Fibroblast of upper back skin (primary cell): ENCODE results near the gene SPANXN5.
"Not testable (repeated sequence)": the region's sequence is repeated elsewhere in the genome, so short reads cannot be mapped to it uniquely, and the experiment has no call there.

Experiments used
- DNase-seq: peaks from one replicate; pipeline ENCODE4 v3.0.0-alpha.2; 2013

SPANXN5 gene, protein sequence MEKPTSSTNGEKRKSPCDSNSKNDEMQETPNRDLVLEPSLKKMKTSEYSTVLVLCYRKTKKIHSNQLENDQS

DNA sequence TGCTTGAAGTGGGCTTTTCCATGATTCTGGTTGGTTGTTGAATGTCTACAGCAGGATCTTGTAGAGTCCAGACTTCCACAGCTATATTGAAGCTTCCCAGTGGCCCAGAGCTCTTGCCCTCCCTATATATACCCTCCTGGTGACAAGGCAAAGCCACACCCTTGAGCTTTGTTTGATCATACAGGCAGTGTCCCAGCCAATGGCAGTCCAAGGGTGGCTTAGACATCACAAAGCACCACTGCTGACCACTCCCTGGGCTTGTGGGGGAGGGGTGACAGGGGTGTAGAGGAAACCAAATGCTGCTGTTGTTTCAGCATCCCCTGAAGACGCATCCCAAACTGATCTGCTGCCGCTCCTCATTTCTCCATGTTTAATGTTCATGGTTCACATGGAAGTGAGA is at the start of gene SPANXN5:
SPANXN5 (minus strand) TSS at position 101 of the 400 bp plus-strand sequence; CDS start at position 22, 79 bp downstream.
- not testable (repeated sequence) for DNase-seq

DNA sequence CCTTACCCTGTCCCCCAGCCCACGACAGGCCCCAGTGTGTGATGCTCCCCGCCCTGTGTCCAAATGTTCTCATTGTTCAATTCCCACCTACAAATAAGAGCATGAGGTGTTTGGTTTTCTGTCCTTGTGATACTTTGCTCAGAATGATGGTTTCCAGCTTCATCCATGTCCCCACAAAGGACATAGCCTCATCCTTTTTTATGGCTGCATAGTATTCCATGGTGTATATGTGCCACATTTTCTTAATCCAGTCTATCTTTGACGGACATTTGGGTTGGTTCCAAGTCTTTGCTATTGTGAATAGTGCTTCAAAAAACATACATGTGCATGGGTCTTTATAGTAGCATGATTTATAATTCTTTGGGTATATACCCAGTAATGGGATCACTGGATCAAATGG is 46.4 kb upstream of the SPANXN5 start:
- DNase-seq, result not testable (repeated sequence)

DNA sequence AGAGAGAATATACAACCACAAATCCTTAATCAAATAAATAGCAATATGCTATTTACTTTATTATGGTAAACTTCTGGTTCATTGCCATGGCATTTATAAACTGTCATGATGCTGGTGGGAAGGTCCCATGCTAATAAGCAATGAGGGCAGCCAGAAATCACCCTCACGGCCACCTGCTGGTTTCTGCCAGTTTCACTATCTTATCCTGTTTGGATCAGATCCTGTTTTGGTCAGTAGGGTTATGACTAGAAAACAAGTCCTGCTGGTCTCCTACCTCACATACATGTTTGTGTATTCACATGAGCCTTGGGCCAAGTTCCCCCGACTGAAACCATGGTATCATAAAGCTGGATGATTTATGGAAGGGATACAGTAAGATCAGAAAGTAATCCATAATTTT is 41.9 kb upstream of the SPANXN5 start:
- no peak for DNase-seq

DNA sequence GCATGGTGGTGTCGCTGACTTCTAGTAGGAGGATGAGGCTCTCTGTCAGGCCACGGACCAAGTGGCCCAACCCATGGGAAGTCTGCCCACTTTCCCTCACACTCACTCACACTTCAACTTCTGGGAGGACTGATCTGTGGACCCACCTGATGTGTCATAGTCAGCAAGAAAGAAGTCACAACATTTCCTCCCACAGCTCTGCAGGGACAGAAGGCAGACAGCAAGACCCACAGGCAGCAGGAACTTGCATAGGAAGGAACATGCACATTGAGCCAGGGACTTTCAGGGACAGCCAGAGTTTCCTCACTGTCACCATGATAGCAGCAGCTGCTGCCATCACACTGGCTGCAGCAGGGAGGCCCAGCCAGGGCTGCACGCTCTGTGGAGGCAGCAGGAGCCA is 33.3 kb upstream of the SPANXN5 start:
- DNase-seq, result no peak

DNA sequence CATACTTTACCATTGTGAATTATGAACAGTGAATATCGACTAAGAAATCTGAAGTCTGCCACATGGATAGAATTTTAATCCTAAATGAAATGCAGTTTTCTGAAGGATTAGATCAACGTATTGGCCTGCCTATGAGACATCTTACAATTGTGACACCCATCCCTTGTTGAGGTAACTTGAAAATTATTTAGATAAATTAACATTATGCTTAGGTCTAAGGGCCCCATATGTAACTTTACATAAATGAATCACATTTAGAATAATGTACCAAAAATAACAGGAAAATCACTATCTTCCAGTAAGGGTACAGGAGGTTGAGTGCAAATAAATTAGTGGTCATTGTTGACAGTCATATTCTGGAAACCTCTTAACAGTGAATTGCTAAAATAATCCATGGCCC is 27.4 kb upstream of the SPANXN5 start:
- DNase-seq, result no peak

DNA sequence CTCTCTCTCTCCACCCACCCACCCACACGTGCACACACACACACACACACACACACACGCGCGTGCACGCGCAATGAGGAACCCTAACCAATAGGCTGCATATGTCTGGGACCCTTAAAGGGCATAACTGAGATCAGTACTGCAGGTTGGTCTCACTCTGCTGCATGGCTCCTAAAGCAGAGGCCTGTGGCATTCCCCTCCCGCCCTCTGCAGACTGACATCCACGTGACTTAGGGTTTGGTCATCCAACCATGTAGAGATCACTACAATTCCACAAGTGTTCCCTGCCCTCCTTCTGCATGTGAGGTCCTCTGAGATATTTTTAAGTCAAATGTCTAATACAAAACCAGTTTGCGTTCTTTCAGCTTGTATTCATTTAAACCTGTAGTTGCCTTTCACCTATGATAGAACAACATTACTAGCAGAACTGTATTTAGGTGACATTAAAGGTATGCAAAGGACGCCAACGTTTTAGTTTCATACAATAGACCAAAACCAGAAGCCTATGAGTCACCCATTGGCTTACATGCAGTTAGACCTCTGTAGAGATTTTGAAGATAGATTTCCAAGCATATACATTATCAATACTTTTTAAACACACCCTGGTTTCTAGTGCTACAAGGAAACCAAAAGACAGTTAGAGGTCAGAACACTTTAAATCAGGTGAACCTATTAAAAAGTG is 24.0 kb upstream of the SPANXN5 start:
- DNase-seq, result no peak

DNA sequence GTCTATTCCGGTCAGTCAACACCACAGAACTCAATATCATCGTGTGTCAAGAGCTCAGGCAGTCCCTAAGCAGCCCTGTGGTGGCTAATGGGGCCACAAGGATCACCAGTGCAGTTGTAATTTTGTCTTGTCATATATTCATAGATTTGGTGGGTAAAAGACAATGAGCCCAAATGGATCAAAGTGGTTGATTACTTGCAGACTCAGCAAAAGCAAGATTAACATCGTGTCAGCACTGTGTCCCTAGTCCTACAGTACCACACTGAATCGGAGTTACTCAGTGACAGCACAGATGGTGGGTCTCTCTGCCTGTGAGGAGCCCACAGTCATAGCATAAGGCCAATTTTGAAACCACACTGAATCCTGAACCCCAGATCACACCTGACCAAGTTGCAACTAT is 22.6 kb upstream of the SPANXN5 start:
- DNase-seq, result no peak

DNA sequence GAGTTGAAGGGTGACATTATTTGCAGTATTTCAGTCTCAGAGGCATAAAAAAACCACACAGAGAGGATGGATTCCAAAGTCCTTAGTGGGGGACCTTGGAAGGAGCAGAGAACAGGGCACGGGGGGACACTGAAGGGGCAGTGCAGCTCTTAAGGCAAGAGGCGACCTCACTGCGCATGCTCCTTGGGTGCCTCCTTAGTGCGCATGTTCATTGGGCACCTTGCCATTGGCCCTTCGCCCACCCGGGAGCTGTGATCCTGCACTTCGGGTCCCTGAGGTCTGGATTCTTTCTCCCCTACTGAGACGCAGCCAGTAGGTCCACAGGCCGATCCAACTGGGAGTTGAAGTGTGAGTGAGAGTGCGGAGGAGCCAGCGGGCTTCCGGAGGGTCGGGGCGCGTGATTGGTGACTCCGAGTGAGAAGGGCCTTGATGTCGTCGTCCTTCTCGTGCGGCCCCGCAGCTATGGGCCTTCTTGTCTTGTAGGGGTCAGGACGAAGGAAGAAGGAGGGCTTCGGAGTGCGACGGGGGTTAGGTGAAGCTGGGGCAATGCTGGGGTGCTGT is 13.9 kb upstream of the SPANXN5 start, which contains the start of gene XAGE5:
XAGE5 (plus strand) TSS at position 223 of the 561 bp plus-strand sequence. CDS start 1,280 bp downstream, outside the sequence.
- no peak for DNase-seq

DNA sequence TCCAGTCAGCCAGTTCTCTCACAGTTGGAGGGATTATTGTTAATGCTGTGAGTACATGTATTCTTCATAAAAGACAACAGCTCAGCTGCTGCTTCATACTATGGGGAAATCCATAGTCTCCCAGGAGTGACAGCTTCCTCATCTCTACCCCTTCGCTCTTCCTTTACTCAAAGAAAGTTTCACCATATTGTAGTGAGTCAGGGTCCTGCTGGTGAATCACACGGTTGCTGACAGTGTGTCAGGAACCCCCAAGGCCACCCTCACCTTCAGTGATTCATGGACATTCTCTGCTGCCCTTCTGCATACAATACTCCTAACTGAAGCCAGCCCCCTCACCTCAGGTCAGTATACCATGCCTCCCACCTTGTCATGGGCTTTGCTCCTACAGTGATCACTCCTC is 7.6 kb upstream of the SPANXN5 start:
- not testable (repeated sequence) for DNase-seq

DNA sequence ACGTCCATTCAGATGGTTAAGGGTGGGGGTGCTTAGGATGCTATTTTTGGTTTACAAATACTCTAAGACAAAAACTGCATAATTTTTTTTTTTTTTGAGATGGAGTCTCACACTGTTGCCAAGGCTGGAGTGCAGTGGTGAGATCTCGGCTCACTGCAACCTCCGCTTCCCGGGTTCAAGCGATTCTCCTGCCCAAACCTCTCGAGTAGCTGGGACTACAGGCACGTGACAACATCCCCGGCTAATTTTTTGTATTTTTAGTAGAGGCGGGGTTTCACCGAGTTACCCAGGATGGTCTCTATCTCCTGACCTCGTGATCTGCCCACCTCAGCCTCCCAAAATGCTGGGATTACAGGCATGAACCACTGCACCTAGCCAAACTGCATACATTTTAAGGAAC is 23.7 kb downstream of the SPANXN5 start:
- DNase-seq, result not testable (repeated sequence)

DNA sequence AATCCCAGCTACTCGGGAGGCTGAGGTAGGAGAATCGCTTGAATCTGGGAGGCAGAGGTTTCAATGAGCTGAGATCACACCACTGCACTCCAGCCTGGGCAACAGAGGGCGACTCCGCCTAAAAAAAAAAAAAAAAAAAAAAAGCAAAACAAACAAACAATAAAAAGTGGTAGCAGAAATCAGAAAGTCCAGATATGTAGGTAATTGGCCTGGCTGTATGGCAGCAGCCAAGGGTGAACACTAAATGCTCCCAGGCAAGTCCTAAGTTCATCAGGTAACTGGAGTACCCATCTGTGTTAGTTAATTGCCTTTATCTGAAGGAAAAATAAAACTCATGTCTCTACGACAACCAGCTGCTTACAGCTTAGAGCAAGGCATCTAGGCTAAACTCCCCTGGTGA is 31.2 kb downstream of the SPANXN5 start:
- DNase-seq, result not testable (repeated sequence)

DNA sequence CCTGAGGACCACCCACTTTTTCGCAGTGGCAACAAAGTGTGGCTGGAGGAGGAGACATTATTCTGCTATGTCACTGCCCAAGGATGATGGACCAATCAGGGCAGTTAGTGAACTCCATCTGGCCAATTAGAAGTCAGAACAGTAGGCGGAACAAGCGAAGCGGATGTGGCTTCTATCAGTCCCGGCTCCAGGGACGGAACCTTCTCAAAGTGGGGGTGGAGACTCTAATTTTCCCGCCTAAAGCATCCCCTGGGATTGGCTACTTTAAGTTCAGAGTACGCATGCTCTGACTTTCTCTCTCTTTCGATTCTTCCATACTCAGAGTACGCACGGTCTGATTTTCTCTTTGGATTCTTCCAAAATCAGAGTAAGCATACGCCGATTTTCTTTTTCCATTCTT is 46.3 kb downstream of the SPANXN5 start, which contains the start of gene SSX2B:
SSX2B (plus strand) TSS at position 301 of the 400 bp plus-strand sequence. CDS start 1,429 bp downstream, outside the sequence.
- not testable (repeated sequence) for DNase-seq
